SK-MEL-5 (cell line): ENCODE measurements around the gene COA8. TPM values are rescaled to one million over a fixed set of nuclear protein-coding genes. Genes with fewer than 3 reads are reported as not detected.

ENCODE experiments used
- DNase-seq: peaks from one replicate; pipeline ENCODE4 v3.0.0-alpha.2; 2016; ENCODE audit warnings: low read depth, low spot score
- in situ Hi-C: cut with HindIII; loops from 2 replicates; pipeline ENCODE4 v1.10.0; 2016; ENCODE audit warnings: low sequenced_read_pairs, high pct_unique_total_duplicates, low pct_unique_long_range_greater_than_20kb
- total RNA-seq: library from RNA; depleted of rRNA; stranded (reverse); fragments of >200 nt; shearing (Covaris generic); gene quantifications from 2 replicates; pipeline ENCODE4 v1.2.3, GENCODE V29; 2014

Gene COA8
- total RNA-seq, 1 experiment from 2014 or later: 40.4 TPM

GRCh38 chr14:103533999-103534575, 28.7 kb upstream of the COA8 start:
- no peak for DNase-seq
- in situ Hi-C loops: no loop called here

DNA sequence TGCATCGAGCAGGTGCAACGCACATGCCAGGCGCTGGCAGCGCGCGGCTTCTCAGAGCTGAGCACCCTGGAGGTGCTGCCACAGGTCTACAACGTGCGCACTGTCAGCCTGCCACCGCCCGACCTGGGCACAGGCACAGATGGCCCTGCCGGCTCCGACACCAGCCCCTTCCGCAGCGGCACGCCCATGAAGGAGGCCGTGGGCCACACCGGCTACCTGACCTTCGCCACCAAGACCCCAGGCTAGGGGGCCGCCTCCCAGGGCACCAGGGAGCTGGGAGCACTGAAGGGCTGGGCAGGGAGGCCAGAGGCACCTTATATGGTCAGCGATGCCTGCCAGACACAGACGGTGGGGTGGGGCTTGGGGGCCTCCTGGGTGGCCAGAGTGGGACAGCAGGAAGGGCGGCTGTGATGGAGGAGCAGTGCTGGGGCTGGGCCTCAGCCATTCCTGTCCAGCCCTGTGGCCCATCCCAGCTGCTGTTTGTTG, 28.1 kb upstream of the COA8 start:
- in situ Hi-C loops: no loop called here
- DNase-seq: no peak

GRCh38 chr14:103535081-103535890, 27.5 kb upstream of the COA8 start:
- no peak for DNase-seq
- in situ Hi-C loops: no loop called here

DNA sequence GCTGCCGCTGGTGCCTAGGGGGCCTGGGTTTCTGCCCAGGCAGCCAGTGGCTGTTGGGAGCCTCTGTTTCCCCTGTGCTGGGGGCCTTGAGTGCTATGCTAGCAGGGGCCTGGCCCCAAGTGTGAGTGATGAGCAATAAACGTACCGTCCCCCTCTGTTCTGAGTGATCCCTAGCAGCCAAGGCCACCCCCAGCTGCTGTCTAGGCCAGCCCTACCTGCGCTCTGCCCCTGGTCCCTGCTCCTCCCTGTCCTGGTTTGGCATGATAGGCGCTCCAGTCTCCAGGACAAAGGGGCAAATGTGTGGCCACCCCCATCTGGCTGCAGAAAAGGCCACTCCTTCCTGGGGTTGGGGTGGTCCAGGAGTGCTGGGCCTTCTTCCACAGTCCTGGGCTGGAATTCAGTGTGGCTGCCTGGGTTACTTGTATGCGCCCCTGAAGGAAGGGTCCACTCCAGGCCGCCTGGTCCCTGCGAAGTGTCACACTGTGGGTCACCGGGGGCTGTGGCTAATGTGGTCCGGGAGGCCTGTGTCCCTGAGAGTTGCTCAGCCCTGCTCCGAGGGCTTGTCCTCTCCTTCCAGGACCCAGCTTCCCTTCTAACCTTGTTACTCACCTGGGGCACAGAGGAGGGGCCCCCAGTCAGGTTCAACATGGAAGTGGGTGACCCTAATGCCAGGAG, 26.7 kb upstream of the COA8 start:
- DNase-seq: no peak
- in situ Hi-C loops: no loop called here

- no peak for DNase-seq
- in situ Hi-C loops: no loop called here
Measured at GRCh38 chr14:103536693-103537092, 26.1 kb upstream of the COA8 start.

- in situ Hi-C loops: no loop called here
Measured at GRCh38 chr14:103537175-103537990, 25.4 kb upstream of the COA8 start.

DNA sequence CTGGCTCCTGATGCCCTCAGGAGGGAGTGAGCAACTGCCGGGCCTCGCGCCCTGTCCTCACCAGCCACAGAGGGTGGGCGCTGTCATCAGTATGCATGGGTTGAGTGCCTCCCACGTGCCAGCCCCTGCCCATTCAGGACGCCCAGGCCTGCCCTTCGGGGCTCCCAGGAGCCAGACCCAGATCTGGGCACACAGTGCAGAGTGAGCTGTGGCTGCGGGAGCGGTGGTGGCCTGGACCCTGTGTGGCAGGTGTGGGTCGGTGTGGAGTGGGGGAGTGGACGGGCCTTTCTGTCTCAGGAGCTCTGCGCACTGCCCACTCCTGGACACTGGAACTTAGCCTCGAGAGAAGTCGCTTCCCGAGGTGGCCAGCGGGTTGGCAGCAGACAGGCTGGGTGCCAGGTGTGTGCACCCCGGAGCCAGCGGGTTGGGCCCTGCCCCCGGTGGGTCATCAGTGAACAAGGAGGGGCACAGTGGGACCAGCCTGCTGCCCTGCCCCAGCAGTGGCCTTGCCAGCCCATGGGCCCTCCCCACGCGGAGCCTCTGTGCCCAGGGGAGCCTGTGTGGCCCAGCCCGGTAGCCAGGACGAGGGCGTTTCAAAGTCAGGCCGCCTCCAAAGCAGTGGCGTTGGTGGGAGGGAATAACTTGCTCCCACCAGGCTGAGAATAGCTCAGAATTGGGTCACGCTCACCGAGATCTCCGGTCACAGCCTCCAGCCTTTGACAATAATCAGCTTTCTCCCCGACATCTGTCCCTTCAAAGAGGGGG, 24.3 kb upstream of the COA8 start:
- in situ Hi-C loops: no loop called here
- no peak for DNase-seq

More at GRCh38 chr14:103537175-103537990, 25.4 kb upstream of the COA8 start:
- DNase-seq: peak; percentile 45

DNA sequence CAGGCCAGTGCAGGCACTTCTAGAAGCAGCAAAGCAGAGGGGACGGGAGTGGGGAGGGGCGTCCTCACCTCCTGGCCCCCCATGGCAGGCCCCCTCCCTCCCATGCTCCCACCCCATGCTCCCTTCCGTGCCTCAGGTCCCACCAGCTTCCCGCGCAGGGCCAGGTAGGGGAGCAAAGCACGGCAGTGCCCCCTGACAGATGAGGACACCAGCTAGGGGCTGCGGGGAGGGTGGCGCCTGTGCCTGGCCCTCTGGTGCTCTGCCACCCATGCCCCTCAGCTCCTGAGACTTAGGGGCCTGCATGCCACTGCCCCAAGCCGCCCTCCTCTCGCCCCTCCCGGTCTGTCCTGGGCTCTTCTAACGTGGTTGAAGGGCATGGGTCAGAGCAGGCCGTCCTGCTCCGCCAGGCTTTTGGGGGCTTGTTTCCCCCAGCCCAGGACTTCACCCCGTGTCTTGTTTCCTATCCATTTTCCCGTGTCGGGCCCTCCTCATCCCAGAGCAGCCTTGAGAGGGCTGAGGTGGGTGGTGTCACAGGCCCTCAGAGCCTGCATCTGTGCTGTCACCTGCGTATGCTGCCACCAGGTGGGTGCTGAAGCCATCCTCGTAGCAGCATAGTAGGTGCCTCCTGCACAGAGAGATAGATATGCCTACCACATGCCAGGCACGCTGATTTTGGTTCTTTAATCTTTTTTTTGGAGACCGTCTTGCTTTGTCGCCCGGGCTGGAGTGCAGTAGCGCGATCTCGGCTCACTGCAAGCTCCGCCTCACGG, 23.5 kb upstream of the COA8 start:
- DNase-seq: no peak
- in situ Hi-C loops: no loop called here

GRCh38 chr14:103540821-103541708, 21.7 kb upstream of the COA8 start:
- in situ Hi-C loops: no loop called here
- no peak for DNase-seq

DNA sequence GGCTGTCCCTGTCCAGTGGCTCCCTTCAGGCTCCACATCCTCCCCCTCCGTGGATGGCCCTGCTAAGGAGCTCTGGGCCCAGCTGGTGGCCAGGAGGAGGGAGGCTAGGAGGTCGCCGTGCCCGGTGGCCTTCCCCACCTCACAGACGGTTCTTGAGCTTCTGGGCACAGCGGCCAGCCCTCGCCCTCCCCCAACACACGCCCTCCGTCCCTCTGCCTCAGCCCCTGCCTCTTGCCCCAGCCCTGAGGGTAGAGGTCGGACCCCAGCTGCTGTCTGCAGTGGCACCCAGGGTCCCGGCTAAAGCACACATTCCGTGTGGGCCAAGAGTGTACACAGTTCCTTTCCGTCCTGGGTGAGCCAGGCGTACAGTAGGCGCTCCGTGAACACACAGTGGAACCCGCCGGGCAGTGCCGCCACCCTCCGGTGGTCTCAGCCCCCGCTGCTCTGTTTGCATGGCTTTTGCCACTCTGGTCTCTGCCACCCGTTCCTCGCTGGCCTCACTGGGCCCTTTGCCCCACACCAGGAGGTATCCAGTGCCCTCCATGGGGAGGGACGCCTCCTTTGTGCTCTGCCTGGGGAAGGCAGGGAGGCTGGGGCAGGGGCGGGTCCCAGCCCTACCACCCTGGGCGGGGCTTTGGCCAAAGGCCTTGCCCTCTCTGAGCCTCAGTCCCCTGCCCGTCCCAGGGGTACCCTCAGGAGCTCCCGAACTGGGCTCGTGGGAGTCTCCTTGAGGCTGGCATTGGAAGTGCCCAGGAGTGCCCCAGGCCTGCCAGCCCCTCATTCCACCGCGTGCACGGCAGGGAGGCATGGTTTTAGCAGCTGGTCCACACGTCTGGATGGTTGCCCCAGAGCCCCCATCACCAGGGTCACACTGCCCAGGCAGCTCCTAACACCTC, 20.8 kb upstream of the COA8 start:
- in situ Hi-C loops: no loop called here
- no peak for DNase-seq

GRCh38 chr14:103542605-103543088, 20.1 kb upstream of the COA8 start:
- no peak for DNase-seq
- in situ Hi-C loops: no loop called here

DNA sequence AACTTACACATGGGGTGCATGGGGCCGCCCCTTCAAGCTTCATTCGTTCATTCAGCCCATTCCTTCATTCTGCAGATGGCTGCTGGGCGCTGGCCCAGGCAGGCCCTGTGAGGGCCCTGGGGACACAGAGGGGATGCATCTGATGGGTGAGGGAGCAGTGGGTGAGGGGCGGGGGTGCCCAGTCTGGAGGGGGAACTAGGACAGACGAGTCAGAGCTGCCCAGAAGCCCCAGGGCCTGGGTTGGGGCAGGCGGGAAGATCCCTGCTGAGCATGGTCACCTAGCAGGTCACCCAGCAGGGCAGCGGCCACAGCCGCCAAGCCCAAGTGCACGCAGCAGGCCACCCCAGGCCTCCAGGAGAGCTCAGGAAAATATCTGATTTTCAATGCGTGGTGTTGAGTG, 19.6 kb upstream of the COA8 start:
- DNase-seq: no peak
- in situ Hi-C loops: no loop called here

DNA sequence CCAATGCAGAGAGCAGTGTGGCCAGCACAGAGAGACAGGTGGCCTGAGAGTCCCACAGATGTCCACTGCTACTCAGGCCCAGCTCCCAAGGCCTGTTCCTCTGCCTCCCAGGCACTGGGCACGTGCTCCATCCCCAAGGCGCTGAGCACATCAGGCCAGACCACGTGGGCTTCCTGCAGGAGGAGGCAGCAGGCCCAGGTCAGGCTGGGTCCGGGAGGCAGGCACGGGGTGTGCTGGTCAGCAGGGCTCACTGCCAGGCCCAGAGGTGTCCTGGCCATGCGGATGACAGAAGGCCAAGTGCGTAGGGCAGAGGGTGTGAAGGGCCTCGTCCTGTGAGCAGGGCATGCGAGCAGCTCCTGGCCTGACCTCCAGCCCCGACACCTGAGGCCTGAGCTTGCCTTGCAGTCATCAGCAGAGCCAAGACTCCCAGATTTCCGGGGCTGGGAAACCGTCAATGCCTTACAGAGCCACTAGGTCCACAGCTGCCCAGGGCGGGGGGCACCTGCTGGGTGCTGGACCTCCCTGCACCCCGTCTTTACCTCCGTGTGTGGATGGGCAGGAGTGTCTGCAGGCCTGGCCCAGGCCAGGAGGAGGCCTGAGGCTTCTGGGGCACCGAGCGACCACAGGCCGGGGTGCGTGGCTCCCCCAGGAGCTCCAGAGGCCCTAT, 18.9 kb upstream of the COA8 start:
- DNase-seq: no peak
- in situ Hi-C loops: no loop called here
